IMR-90 (cell line): ENCODE data around the gene OSBPL9. TPM values are rescaled to one million over a fixed set of nuclear protein-coding genes. Genes with fewer than 3 reads are reported as not detected.

Experiments
- ATAC-seq: fragments of 200-7000 bp; cut with Tn5 transposase; 2 replicates; pipeline ENCODE4 v1.9.1; 2020; ENCODE audit warnings: low read depth, mild to moderate bottlenecking, moderate library complexity
- BruUV-seq: library from RNA; stranded (reverse); fragments of 400-500 nt; replicated peaks from 2 replicates; lab custom pipeline; 2021; lab: Mats Ljungman, UMichigan
- CTCF ChIA-PET: fragments of 300-600 bp; formaldehyde crosslinking; extraction: SDS; loops from one replicate; lab custom pipeline; 2021; ENCODE audit warnings: antibody characterized with exemption; lab: Yijun Ruan, JAX
- POLR2A ChIA-PET: fragments of 300-600 bp; sonication (Branson Sonifier 250); formaldehyde crosslinking; loops from one replicate; lab custom pipeline; 2022; ENCODE audit warnings: antibody characterized with exemption; ENCODE audit not compliant: unreplicated experiment; lab: Charles Lee
- DNase-seq: peaks from one replicate; pipeline ENCODE4 v3.0.0; 2013
- H2AFZ ChIP-seq: replicated peaks from 2 replicates; pipeline ENCODE3; 2013; ENCODE audit warnings: low read length, mild to moderate bottlenecking; ENCODE audit not compliant: poor library complexity
- H2AK5ac ChIP-seq: 2 replicates; pipeline ENCODE4 v1.6.1; 2013; ENCODE audit warnings: low read depth, low read length, inconsistent platforms
- H2AK9ac ChIP-seq: replicated peaks from 2 replicates; pipeline ENCODE3; 2013; ENCODE audit warnings: mild to moderate bottlenecking, low read depth, low read length, moderate library complexity; ENCODE audit not compliant: poor library complexity
- H2BK120ac ChIP-seq: 2 replicates; pipeline ENCODE4 v1.6.1; 2013; ENCODE audit warnings: low read depth, low read length, inconsistent platforms
- H2BK15ac ChIP-seq: 3 replicates; pipeline ENCODE4 v1.6.1; 2013; ENCODE audit warnings: low read depth, low read length, inconsistent platforms
- H2BK20ac ChIP-seq: 2 replicates; pipeline ENCODE4 v1.6.1; 2013; ENCODE audit warnings: low read depth, mild to moderate bottlenecking, inconsistent platforms, low read length, moderate library complexity
- H2BK5ac ChIP-seq: 2 replicates; pipeline ENCODE4 v1.6.1; 2013; ENCODE audit warnings: mild to moderate bottlenecking, low read depth, low read length, inconsistent platforms; ENCODE audit not compliant: poor library complexity, severe bottlenecking
- H3K14ac ChIP-seq: replicated peaks from 2 replicates; pipeline ENCODE4 v1.6.1; 2013; ENCODE audit warnings: low read depth, low read length, inconsistent platforms
- H3K18ac ChIP-seq: 2 replicates; pipeline ENCODE4 v1.6.1; 2013; ENCODE audit warnings: low read depth, low read length, control low read depth
- H3K23ac ChIP-seq: 2 replicates; pipeline ENCODE4 v1.6.1; 2013; ENCODE audit warnings: low read depth, low read length, inconsistent platforms
- H3K27ac ChIP-seq: 2 replicates; pipeline ENCODE4 v1.5.1; 2013; ENCODE audit warnings: mild to moderate bottlenecking, control low read depth, low read length; ENCODE audit not compliant: insufficient read depth
- H3K27me3 ChIP-seq: 2 replicates; pipeline ENCODE4 v1.6.1; 2013; ENCODE audit warnings: low read length; ENCODE audit not compliant: control insufficient read depth, insufficient read depth
- H3K36me3 ChIP-seq: 2 replicates; pipeline ENCODE4 v1.6.1; 2013; ENCODE audit warnings: low read length, mixed read lengths; ENCODE audit not compliant: control insufficient read depth, insufficient read depth
- H3K4ac ChIP-seq: 2 replicates; pipeline ENCODE4 v1.6.1; 2013; ENCODE audit warnings: low read depth, low read length, inconsistent platforms
- H3K4me1 ChIP-seq: 2 replicates; pipeline ENCODE4 v1.6.1; 2013; ENCODE audit warnings: low read length, mixed read lengths; ENCODE audit not compliant: control insufficient read depth, insufficient read depth
- H3K4me2 ChIP-seq: 2 replicates; pipeline ENCODE4 v1.6.1; 2013; ENCODE audit warnings: low read depth, mild to moderate bottlenecking, control low read depth, low read length, moderate library complexity
- H3K4me3 ChIP-seq: 2 replicates; pipeline ENCODE4 v1.5.1; 2013; ENCODE audit warnings: low read depth, mild to moderate bottlenecking, control low read depth, low read length, moderate library complexity; ENCODE audit not compliant: insufficient read depth
- H3K56ac ChIP-seq: 2 replicates; pipeline ENCODE4 v1.6.1; 2013; ENCODE audit warnings: low read length, inconsistent platforms; ENCODE audit not compliant: insufficient read depth; ENCODE audit errors: extremely low read depth
- H3K79me1 ChIP-seq, 2 experiments: 2 replicates each; pipeline ENCODE4 v1.6.1; 2013; ENCODE audit warnings: low read length in 2 of 2, inconsistent platforms in 1 of 2, low read depth in 1 of 2
- H3K9ac ChIP-seq: 2 replicates; pipeline ENCODE4 v1.6.1; 2013; ENCODE audit warnings: low read depth, low read length, control low read depth
- H3K9me1 ChIP-seq: 2 replicates; pipeline ENCODE4 v1.6.1; 2013; ENCODE audit warnings: low read length, inconsistent platforms; ENCODE audit not compliant: insufficient read depth
- H3K9me3 ChIP-seq: 2 replicates; pipeline ENCODE4 v1.6.1; 2013; ENCODE audit warnings: low read length; ENCODE audit not compliant: control insufficient read depth, insufficient read depth
- H4K20me1 ChIP-seq: 2 replicates; pipeline ENCODE4 v1.6.1; 2013; ENCODE audit warnings: low read length, inconsistent platforms; ENCODE audit not compliant: insufficient read depth
- H4K5ac ChIP-seq: 2 replicates; pipeline ENCODE4 v1.6.1; 2013; ENCODE audit warnings: mild to moderate bottlenecking, low read depth, low read length, control low read depth
- H4K8ac ChIP-seq, 2 experiments: 2 replicates each; pipeline ENCODE4 v1.6.1; 2013; ENCODE audit warnings: low read depth in 2 of 2, low read length in 2 of 2, control low read depth in 1 of 2, inconsistent platforms in 1 of 2
- H4K91ac ChIP-seq: 2 replicates; pipeline ENCODE4 v1.6.1; 2013; ENCODE audit warnings: low read depth, low read length, inconsistent platforms; ENCODE audit not compliant: insufficient read depth
- BHLHE40 ChIP-seq: fragments of 150-350 bp; IDR thresholded peaks from 2 replicates; pipeline ENCODE4 v1.6.1; 2016; ENCODE audit warnings: mild to moderate bottlenecking, low read depth, low read length
- CEBPB ChIP-seq: IDR thresholded peaks from 2 replicates; pipeline ENCODE4 v1.6.1; 2012; ENCODE audit warnings: low read depth, low read length, improper control_type of control experiment
- CHD1 ChIP-seq: IDR thresholded peaks from 2 replicates; pipeline ENCODE4 v1.6.1; 2012; ENCODE audit warnings: low read depth, low read length, improper control_type of control experiment
- CTCF ChIP-seq: conservative IDR thresholded peaks from 2 replicates; pipeline ENCODE4 v1.5.1; 2012; ENCODE audit warnings: mild to moderate bottlenecking, low read depth, low read length, improper control_type of control experiment
- ELK1 ChIP-seq: fragments of 150-350 bp; IDR thresholded peaks from 2 replicates; pipeline ENCODE4 v1.6.1; 2016; ENCODE audit warnings: low read depth, mild to moderate bottlenecking, low read length, moderate library complexity, borderline replicate concordance
- FOS ChIP-seq: fragments of 150-350 bp; IDR thresholded peaks from 2 replicates; pipeline ENCODE4 v1.6.1; 2016; ENCODE audit warnings: low read depth, low read length
- MAFK ChIP-seq: IDR thresholded peaks from 2 replicates; pipeline ENCODE4 v1.6.1; 2012; ENCODE audit warnings: low read depth, low read length, improper control_type of control experiment
- MAZ ChIP-seq: IDR thresholded peaks from 2 replicates; pipeline ENCODE4 v1.6.1; 2012; ENCODE audit warnings: low read depth, mild to moderate bottlenecking, low read length, improper control_type of control experiment, moderate library complexity, borderline replicate concordance
- MXI1 ChIP-seq: IDR thresholded peaks from 2 replicates; pipeline ENCODE4 v1.6.1; 2012; ENCODE audit warnings: low read depth, mild to moderate bottlenecking, low read length, moderate library complexity, borderline replicate concordance
- NFE2L2 ChIP-seq: fragments of 150-350 bp; IDR thresholded peaks from 2 replicates; pipeline ENCODE4 v1.6.1; 2016; ENCODE audit warnings: low read depth, mild to moderate bottlenecking, low read length
- POLR2A ChIP-seq: IDR thresholded peaks from 2 replicates; pipeline ENCODE4 v1.6.1; 2012; ENCODE audit warnings: mild to moderate bottlenecking, low read depth, low read length
- RAD21 ChIP-seq: IDR thresholded peaks from 2 replicates; pipeline ENCODE4 v1.6.1; 2012; ENCODE audit warnings: low read length, improper control_type of control experiment
- RCOR1 ChIP-seq: IDR thresholded peaks from 2 replicates; pipeline ENCODE4 v1.6.1; 2012; ENCODE audit warnings: mild to moderate bottlenecking, low read length, improper control_type of control experiment; ENCODE audit not compliant: insufficient replicate concordance
- SMC3 ChIP-seq: fragments of 150-350 bp; IDR thresholded peaks from 2 replicates; pipeline ENCODE4 v1.6.1; 2016; ENCODE audit warnings: low read depth, mild to moderate bottlenecking, antibody characterized with exemption, low read length, moderate library complexity
- WGBS, 2 experiments: methylation state at CpG; one replicate each; pipeline versions ENCODE4 v1.1.5 to v1.1.7; 2013; ENCODE audit warnings: missing lambda C conversion rate in 2 of 2; ENCODE audit not compliant: insufficient read length in 1 of 2; ENCODE audit errors: extremely low coverage in 2 of 2; 5-methylcytosine and 5-hydroxymethylcytosine counted together
- dilution Hi-C: fragments of 300-500 bp; cut with HindIII; formaldehyde crosslinking; loops from one replicate; pipeline ENCODE4 v1.14.3; 2018; ENCODE audit warnings: low sequenced_read_pairs; ENCODE audit not compliant: unreplicated experiment
- in situ Hi-C: fragments of 300-500 bp; cut with MboI; formaldehyde crosslinking; loops from 3 replicates; pipeline ENCODE4 v1.14.3; 2019; ENCODE audit warnings: low sequenced_read_pairs, inconsistent platforms, mixed read lengths
- intact Hi-C: fragments of 100-400 bp; cut with micrococcal nuclease; formaldehyde crosslinking; loops from 2 replicates; pipeline ENCODE4 v1.10.0; 2022
- polyA plus RNA-seq, 3 experiments: library from polyadenylated mRNA; depleted of rRNA; stranded (reverse); fragments of >200 nt; gene quantifications; 2 replicates each; pipeline ENCODE4 v1.2.3, GENCODE V29; 2012; ENCODE audit warnings: low replicate concordance in 1 of 3
- total RNA-seq: library from RNA; depleted of rRNA; stranded (reverse); fragments of >200 nt; gene quantifications from 2 replicates; pipeline ENCODE4 v1.2.3, GENCODE V29; 2012
- TF ChIP-seq, protein P1 (sequence below): fragments of 150-350 bp; IDR thresholded peaks from 2 replicates; pipeline ENCODE4 v1.6.1; 2017; ENCODE audit warnings: mild to moderate bottlenecking, antibody characterized with exemption, low read length, low read depth

OSBPL9 gene
- total and polyA plus RNA-seq, 2 of the 4 experiments (the other 2 are of a cell fraction), result 51.4 to 127 TPM

DNA sequence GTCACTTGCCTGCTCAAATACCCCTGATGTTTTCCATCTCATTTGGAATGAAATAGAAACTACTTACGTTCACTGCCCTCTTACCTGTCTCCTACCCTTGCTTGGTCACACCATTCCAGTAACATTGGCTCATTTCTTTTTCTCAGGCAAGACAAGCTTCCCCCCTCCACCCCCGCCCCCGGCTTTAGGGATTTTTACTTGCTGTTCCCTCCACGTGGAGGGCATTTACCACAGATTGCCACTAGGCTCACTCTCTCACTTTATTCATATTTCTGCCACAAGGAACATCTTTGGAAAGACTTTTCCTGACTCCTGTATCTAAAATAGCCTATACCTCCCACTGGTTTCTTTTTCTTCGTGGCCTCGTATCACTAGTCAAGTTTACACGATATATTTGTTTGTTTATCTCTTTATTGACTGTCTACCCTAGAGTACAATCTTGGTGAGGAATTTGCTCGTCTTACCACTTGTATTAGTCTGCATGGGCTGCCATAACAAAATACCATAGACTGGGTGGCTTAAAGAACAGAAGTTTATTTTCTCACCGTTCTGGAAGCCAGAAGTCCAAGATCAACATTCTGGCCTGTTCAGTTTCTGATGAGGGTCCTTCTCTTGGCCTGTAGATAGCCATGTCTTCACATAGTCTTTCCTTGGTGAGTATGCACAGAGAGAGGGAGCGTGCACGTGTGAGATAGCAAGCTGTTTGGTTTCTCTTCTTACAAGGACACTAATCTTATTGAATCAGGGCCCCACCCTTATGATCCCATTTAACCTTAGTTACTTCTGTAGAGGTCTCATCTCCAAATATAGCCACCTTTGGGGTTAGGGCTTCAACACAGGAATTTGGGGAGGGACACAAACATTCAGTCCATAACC is 135.4 kb downstream of the OSBPL9 start:
- Histone ChIP-seq H4K91ac (no peak overlapping the region), H2AFZ (no peak overlapping the region), H3K4me2 (no peak overlapping the region), H2BK5ac (no peak overlapping the region), H2BK20ac (no peak overlapping the region), H4K20me1 (no peaks in the 10 kb centered on the region), H3K18ac (no peak overlapping the region), H3K56ac (no peak overlapping the region), H3K14ac (no peak overlapping the region), H2BK15ac (no peak overlapping the region), H2BK120ac (no peak overlapping the region), H2AK5ac (no peak overlapping the region), H3K79me1 (peaks cover 4 to 6% of the 10 kb centered on the region in 2 experiments; a peak in 2 of 4 replicates), H3K27me3 (no peaks in the 10 kb centered on the region), H3K4ac (no peak overlapping the region), H3K4me3 (no peak overlapping the region), H4K8ac (no peak overlapping the region), H3K23ac (no peak overlapping the region), H3K9me1 (no peaks in the 10 kb centered on the region), H4K5ac (no peak overlapping the region), H2AK9ac (no peak overlapping the region), H3K27ac (no peak overlapping the region), H3K9me3 (peaks cover 3% of the 10 kb centered on the region), H3K36me3 (peaks cover 16% of the 10 kb centered on the region), H3K4me1 (no peaks in the 10 kb centered on the region), H3K9ac (no peak overlapping the region)
- in situ Hi-C loops, result no loop called here
- DNase-seq, result no peak
- CTCF ChIA-PET, result interaction anchor here (1.2 kb wide), 1 partner anchor 11 kb away, joined by 5 read pairs; no protein-coding TSS in a partner anchor
- intact Hi-C loops, result no loop called here
- BruUV-seq, result no TSS peak
- WGBS, 2 experiments, result 100% methylated on average over 2 of the region's 11 CpGs; no CpG with 5 or more reads in 1 of the 2 experiments
- ATAC-seq, result no peak
- dilution Hi-C loops, result no loop called here
- POLR2A ChIA-PET, result no interaction called here
- TF ChIP-seq CEBPB (no peak), CTCF (no peak), FOS (no peak), MAZ (no peak), CHD1 (no peak), MXI1 (no peak), POLR2A (no peak), RCOR1 (no peak), NFE2L2 (no peak), ELK1 (no peak), MAFK (no peak), RAD21 (no peak), SMC3 (no peak), BHLHE40 (no peak)
- TF ChIP-seq, protein P1, sequence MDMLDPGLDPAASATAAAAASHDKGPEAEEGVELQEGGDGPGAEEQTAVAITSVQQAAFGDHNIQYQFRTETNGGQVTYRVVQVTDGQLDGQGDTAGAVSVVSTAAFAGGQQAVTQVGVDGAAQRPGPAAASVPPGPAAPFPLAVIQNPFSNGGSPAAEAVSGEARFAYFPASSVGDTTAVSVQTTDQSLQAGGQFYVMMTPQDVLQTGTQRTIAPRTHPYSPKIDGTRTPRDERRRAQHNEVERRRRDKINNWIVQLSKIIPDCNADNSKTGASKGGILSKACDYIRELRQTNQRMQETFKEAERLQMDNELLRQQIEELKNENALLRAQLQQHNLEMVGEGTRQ, result no peak
